ENCODE results near the gene IFI27. TPM values are rescaled to one million over a fixed set of nuclear protein-coding genes. Genes with fewer than 3 reads are reported as not detected.

IFI27 gene
- total and polyA plus RNA-seq, 3 donors from 2014 or later = 312 to 531 (median 388) TPM

- Histone ChIP-seq H3K27me3 (no peaks in the 10 kb centered on the region), H3K27ac (peak overlapping the region; percentile 86 to 91), H3K9me3 (no peaks in the 10 kb centered on the region), H3K4me3 (no peak overlapping the region), H3K4me1 (peaks cover 37% of the 10 kb centered on the region), H3K36me3 (ENCODE audit: low read depth, missing control alignments) (no peaks in the 10 kb centered on the region)
- 83 to 100% methylated on average over 2 of the region's 2 CpGs for whole genome bisulfite sequencing, 2 donors
- TF ChIP-seq POLR2A (IDR thresholded peaks at IDR 0.05) = no peak
- intact Hi-C loops (cut with DNase I; ENCODE audit: low total_unique reads) = no loop called here
- DNase-seq = no peak
These were observed 653 bp upstream of the IFI27 start for GRCh38 chr14:94109915-94110250.

DNA sequence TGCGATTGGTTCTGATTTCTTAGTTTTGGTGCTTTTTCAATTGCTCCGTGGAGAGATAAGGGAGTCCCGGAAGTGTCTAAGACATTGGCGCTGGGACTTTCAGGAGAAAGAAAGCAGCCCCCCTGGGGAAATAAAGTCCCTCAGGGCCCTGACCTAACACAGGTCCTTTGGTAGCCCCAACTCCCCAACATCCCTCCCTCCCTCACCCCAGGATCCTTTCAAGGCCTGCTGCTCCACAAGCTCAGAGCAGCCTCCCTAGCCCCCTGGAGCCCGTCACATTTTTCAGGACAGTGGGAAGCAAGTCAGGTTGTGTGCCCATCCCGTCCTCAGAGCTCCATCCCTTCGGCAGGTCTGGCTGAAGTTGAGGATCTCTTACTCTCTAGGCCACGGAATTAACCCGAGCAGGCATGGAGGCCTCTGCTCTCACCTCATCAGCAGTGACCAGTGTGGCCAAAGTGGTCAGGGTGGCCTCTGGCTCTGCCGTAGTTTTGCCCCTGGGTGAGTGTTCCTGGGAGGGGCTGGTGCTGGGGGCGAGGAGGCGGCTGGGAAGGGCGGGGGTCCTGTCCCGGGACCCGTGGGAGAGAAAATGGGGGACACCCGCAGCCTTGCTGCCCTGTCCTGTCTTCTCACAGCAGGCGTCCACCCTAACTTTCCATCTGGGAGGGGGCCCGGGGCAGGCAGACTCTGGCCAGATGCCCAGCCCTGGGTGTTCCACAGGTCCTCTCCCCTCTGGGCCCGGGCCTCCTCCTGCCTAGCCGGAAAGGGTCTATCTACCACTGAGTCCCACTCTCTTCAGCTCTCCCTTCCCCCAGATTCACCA lies 950 bp downstream of the IFI27 start:
- TF ChIP-seq POLR2A (IDR thresholded peaks at IDR 0.05) (no peak), CTCF (IDR thresholded peaks at IDR 0.05) (no peak)
- Histone ChIP-seq H3K27ac (peak overlapping the region; percentile 86 to 91), H3K27me3 (no peaks in the 10 kb centered on the region), H3K4me3 (peak overlapping the region; percentile 22 to 57), H3K4me1 (peaks cover 43% of the 10 kb centered on the region), H3K9me3 (no peaks in the 10 kb centered on the region), H3K36me3 (ENCODE audit: low read depth, missing control alignments) (no peaks in the 10 kb centered on the region)
- DNase-seq = peak; percentile 21
- WGBS, 2 donors = 79 to 87% methylated on average over 18 to 20 of the region's 20 CpGs
- intact Hi-C loops (cut with DNase I; ENCODE audit: low total_unique reads) = no loop called here

DNA sequence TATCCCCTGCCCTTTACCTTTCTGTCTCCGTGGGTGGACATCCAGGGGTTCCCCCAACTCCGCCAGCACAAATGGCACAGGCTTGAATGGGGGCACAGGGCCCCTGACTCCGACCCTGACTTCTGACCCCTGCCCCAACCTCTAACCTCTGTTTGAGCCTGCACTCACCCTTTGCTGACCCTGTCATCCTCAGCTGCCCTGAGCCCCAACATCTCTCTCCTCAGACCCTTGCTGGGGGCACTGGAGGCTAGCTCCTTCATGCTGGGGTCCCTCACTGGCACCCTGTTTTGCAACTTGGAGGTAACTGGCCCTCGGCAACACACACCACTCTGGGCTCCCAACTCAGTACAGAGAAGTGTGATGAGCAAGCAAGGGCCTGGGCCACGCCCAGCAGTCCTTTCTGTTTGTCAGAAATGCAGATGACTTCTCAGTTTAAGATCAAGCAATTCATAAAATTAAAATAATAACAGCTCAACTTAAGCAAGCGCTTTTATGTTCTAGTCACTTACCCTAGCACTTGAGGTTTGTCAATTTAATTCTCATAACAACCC lies 2.1 kb downstream of the IFI27 start:
- peak; percentile 18 for DNase-seq
- WGBS, 2 donors = 81 to 90% methylated on average over 6 of the region's 6 CpGs
- no peaks in the 10 kb centered on the region for H3K9me3 ChIP-seq
- no peaks in the 10 kb centered on the region for H3K27me3 ChIP-seq
- intact Hi-C loops (cut with DNase I; ENCODE audit: low total_unique reads) = no loop called here
- H3K36me3 ChIP-seq (ENCODE audit: low read depth, missing control alignments) = no peaks in the 10 kb centered on the region
- TF ChIP-seq POLR2A (IDR thresholded peaks at IDR 0.05) = no peak
- TF ChIP-seq CTCF (IDR thresholded peaks at IDR 0.05) = no peak
- H3K27ac ChIP-seq = peak overlapping the region; percentile 86 to 91
- H3K4me1 ChIP-seq = peaks cover 43% of the 10 kb centered on the region
- H3K4me3 ChIP-seq = peak overlapping the region in 1 of 2 donors; percentile 57

- H3K4me1 ChIP-seq = peaks cover 43% of the 10 kb centered on the region
- peak; percentile 12 for DNase-seq
- no peak overlapping the region for H3K4me3 ChIP-seq
- peak overlapping the region in 1 of 2 donors; percentile 86 for H3K27ac ChIP-seq
- no peaks in the 10 kb centered on the region for H3K27me3 ChIP-seq
- intact Hi-C loops (cut with DNase I; ENCODE audit: low total_unique reads) = no loop called here
- TF ChIP-seq CTCF (IDR thresholded peaks at IDR 0.05) (no peak), POLR2A (IDR thresholded peaks at IDR 0.05) (no peak)
- no peaks in the 10 kb centered on the region for H3K9me3 ChIP-seq
- whole genome bisulfite sequencing, 2 donors = 61 to 77% methylated on average over 7 of the region's 7 CpGs
- H3K36me3 ChIP-seq (ENCODE audit: low read depth, missing control alignments) = no peaks in the 10 kb centered on the region
These were observed 2.5 kb downstream of the IFI27 start for GRCh38 chr14:94113073-94113472.

GRCh38 chr14:94113490-94113889 lies 3.0 kb downstream of the IFI27 start:
- TF ChIP-seq POLR2A (IDR thresholded peaks at IDR 0.05) (no peak), CTCF (IDR thresholded peaks at IDR 0.05) (no peak)
- Histone ChIP-seq H3K4me1 (peaks cover 43% of the 10 kb centered on the region), H3K9me3 (no peaks in the 10 kb centered on the region), H3K36me3 (ENCODE audit: low read depth, missing control alignments) (no peaks in the 10 kb centered on the region), H3K27me3 (no peaks in the 10 kb centered on the region), H3K4me3 (no peak overlapping the region), H3K27ac (peak overlapping the region in 1 of 2 donors; percentile 86)
- 50 to 51% methylated on average over 6 of the region's 6 CpGs for WGBS, 2 donors
- peak; percentile 69 for DNase-seq
- intact Hi-C loops (cut with DNase I; ENCODE audit: low total_unique reads) = no loop called here

All from testis (tissue), 3 donors.